MCF 10A (cell line): ENCODE measurements around the gene LTBP2. TPM values are rescaled to one million over a fixed set of nuclear protein-coding genes. Genes with fewer than 3 reads are reported as not detected.

ENCODE experiments used
- BruUV-seq: library from RNA; stranded (reverse); fragments of 400-500 nt; replicated peaks from 2 replicates; lab custom pipeline; 2021; lab: Mats Ljungman, UMichigan
- CTCF ChIA-PET: fragments of 300-600 bp; sonication (Branson Sonifier 250); formaldehyde crosslinking; extraction: SDS; loops from one replicate; lab custom pipeline; 2021; ENCODE audit warnings: antibody characterized with exemption, inconsistent platforms; lab: Yijun Ruan, JAX
- POLR2A ChIA-PET: fragments of 300-600, 350-650 bp; sonication (Branson Sonifier 250); formaldehyde crosslinking; extraction: SDS; loops from one replicate; lab custom pipeline; 2020; ENCODE audit warnings: antibody characterized with exemption, inconsistent platforms; lab: Yijun Ruan, JAX
- DNase-seq: peaks from one replicate; pipeline ENCODE4 v3.0.0-alpha.2; 2018; ENCODE audit not compliant: unreplicated experiment
- H3K27ac Mint-ChIP-seq: one replicate; pipeline ENCODE4 v1.8.0; 2022; ENCODE audit warnings: mild to moderate bottlenecking, low read depth, mixed read lengths; ENCODE audit not compliant: unreplicated experiment
- H3K27me3 Mint-ChIP-seq: one replicate; pipeline ENCODE4 v1.8.0; 2022; ENCODE audit warnings: mixed read lengths; ENCODE audit not compliant: insufficient read depth, unreplicated experiment
- H3K36me3 Mint-ChIP-seq: one replicate; pipeline ENCODE4 v1.8.0; 2022; ENCODE audit warnings: mild to moderate bottlenecking, moderate library complexity, mixed read lengths; ENCODE audit not compliant: insufficient read depth, unreplicated experiment
- H3K4me1 Mint-ChIP-seq: one replicate; pipeline ENCODE4 v1.8.0; 2022; ENCODE audit warnings: mixed read lengths; ENCODE audit not compliant: insufficient read depth, unreplicated experiment
- H3K4me3 Mint-ChIP-seq: one replicate; pipeline ENCODE4 v1.8.0; 2022; ENCODE audit warnings: mild to moderate bottlenecking, moderate library complexity, mixed read lengths; ENCODE audit not compliant: unreplicated experiment
- H3K9me3 Mint-ChIP-seq: one replicate; pipeline ENCODE4 v1.8.0; 2022; ENCODE audit warnings: mixed read lengths; ENCODE audit not compliant: unreplicated experiment
- intact Hi-C: fragments of 100-400 bp; cut with micrococcal nuclease; formaldehyde crosslinking; loops from 2 replicates; pipeline ENCODE4 v1.14.1; 2022
- total RNA-seq: library from RNA; stranded (reverse); gene quantifications from 2 replicates; pipeline ENCODE4 v1.2.3, GENCODE V29; 2022
- TF ChIP-seq, protein P1 (sequence below): fragments of 200-600 bp; IDR thresholded peaks from one replicate; pipeline ENCODE4 v1.8.0; 2022; ENCODE audit warnings: antibody characterized with exemption, mild to moderate bottlenecking; ENCODE audit not compliant: unreplicated experiment

Gene LTBP2
- total RNA-seq, 1 experiment from 2014 or later = 16.8 TPM

DNA sequence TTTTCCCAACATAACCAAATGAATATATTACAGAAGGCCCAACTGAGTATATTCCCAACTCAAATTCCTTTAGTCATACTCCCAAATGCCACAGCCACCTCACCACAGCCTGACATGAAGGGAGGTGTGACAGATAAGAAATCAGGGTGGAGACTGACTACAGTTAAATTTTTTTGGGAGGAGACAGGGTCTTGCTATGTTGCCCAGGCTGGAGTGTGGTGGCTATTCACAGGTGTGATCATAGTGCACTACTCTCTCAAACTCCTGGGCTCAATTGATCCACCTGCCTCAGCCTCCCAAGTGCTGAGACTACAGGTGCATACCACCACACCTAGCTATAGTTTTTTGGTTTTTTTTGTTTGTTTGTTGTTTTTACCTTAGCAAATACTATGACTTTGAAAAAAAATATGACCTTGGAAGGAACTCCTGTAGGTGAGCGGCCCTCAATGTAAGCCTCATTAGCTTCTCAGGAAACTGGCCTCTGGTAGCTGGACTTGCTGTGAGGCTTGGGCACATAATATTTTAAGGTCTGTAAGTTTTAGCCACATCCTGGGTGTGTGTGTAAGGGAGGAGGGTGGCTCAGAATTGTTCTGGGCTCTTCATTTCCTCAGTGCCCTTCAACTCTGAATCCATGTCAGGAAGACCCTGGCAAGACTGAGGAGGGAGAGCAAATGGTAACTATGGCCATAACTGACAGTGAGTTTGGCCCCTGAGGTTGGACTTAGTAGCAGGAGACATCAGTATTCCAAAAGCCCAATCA, 39.1 kb upstream of the LTBP2 start:
- H3K4me1 Mint-ChIP-seq = peaks cover 39% of the 10 kb centered on the region
- intact Hi-C loops = no loop called here
- H3K27me3 Mint-ChIP-seq = no peaks in the 10 kb centered on the region
- no peak for DNase-seq
- H3K27ac Mint-ChIP-seq = no peak overlapping the region
- BruUV-seq = no TSS peak
- ChIA-PET CTCF (interaction anchor here (0.6 to 1.5 kb wide), 3 partner anchors 35 to 201 kb away, joined by 3 to 4 read pairs (median 3); no protein-coding TSS in a partner anchor), POLR2A (interaction anchor here (1.6 kb wide), 1 partner anchor 62 kb away, joined by 4 read pairs; the partner anchor contains the start of genes AREL1 and FCF1)
- H3K9me3 Mint-ChIP-seq = no peaks in the 10 kb centered on the region
- H3K4me3 Mint-ChIP-seq = no peak overlapping the region
- H3K36me3 Mint-ChIP-seq = peaks cover 11% of the 10 kb centered on the region
- TF ChIP-seq, protein P1, sequence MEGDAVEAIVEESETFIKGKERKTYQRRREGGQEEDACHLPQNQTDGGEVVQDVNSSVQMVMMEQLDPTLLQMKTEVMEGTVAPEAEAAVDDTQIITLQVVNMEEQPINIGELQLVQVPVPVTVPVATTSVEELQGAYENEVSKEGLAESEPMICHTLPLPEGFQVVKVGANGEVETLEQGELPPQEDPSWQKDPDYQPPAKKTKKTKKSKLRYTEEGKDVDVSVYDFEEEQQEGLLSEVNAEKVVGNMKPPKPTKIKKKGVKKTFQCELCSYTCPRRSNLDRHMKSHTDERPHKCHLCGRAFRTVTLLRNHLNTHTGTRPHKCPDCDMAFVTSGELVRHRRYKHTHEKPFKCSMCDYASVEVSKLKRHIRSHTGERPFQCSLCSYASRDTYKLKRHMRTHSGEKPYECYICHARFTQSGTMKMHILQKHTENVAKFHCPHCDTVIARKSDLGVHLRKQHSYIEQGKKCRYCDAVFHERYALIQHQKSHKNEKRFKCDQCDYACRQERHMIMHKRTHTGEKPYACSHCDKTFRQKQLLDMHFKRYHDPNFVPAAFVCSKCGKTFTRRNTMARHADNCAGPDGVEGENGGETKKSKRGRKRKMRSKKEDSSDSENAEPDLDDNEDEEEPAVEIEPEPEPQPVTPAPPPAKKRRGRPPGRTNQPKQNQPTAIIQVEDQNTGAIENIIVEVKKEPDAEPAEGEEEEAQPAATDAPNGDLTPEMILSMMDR = no peak

DNA sequence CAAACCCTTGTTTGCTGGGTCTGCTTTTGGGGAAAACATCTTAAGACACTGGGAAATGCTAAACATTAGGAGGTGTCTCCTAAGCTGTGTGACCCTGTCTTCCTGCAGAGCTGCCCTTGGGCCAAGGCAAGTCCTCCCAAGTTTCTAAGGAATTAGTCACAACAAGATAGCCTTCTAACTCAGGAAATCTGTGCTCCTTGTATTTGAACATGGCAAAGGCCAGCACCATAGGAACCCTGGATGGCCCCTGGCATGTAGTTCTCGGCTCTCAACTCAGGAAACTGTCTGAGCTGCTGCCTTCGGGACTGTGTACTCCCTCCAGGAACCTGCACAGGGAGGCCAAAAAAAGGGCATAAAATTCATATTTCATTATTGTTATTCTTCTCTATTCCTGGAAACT, 37.6 kb upstream of the LTBP2 start:
- ChIA-PET POLR2A (interaction anchor here (0.7 to 1.5 kb wide), 3 partner anchors 15 to 209 kb away, joined by 3 to 6 read pairs (median 3); no protein-coding TSS in a partner anchor), CTCF (interaction anchor here (1.5 kb wide), 1 partner anchor 41 kb away, joined by 9 read pairs; no protein-coding TSS in a partner anchor)
- Mint-ChIP-seq H3K27me3 (no peaks in the 10 kb centered on the region), H3K4me3 (no peak overlapping the region), H3K36me3 (peaks cover 18% of the 10 kb centered on the region), H3K9me3 (no peaks in the 10 kb centered on the region), H3K4me1 (peaks cover 26% of the 10 kb centered on the region), H3K27ac (no peak overlapping the region)
- intact Hi-C loops = no loop called here
- BruUV-seq = no TSS peak
- TF ChIP-seq, protein P1 = no peak
- peak; percentile 34 for DNase-seq

DNA sequence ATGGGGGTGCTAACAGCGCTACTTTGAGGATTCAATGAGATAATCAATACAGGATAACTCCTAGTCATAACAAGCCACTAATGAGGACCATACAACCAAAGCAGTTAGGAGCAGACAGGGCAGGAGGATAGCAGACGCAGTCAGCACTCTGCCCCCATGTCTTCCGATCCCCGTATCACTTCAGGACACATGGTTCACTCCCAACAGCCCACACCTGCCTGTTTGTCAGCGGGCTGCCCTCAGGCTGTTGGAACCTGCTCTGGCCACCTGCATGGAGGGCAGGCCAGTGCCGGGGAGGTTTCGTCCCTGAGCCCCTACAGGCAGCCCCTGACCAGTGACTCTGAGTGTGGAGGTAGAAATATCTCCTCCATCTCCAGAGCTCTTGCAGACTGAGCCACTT, 37.1 kb upstream of the LTBP2 start:
- no peaks in the 10 kb centered on the region for H3K27me3 Mint-ChIP-seq
- H3K9me3 Mint-ChIP-seq = no peaks in the 10 kb centered on the region
- TF ChIP-seq, protein P1 = no peak
- ChIA-PET POLR2A (interaction anchor here (1.3 to 1.5 kb wide), 3 partner anchors 10 to 31 kb away, joined by 3 to 6 read pairs (median 6); no protein-coding TSS in a partner anchor), CTCF (interaction anchor here (0.8 to 1.5 kb wide), 3 partner anchors 33 to 76 kb away, joined by 5 to 9 read pairs (median 6); no protein-coding TSS in a partner anchor)
- H3K36me3 Mint-ChIP-seq = peaks cover 18% of the 10 kb centered on the region
- DNase-seq = no peak
- no TSS peak for BruUV-seq
- H3K4me3 Mint-ChIP-seq = no peak overlapping the region
- no peak overlapping the region for H3K27ac Mint-ChIP-seq
- H3K4me1 Mint-ChIP-seq = peaks cover 26% of the 10 kb centered on the region
- intact Hi-C loops = no loop called here

DNA sequence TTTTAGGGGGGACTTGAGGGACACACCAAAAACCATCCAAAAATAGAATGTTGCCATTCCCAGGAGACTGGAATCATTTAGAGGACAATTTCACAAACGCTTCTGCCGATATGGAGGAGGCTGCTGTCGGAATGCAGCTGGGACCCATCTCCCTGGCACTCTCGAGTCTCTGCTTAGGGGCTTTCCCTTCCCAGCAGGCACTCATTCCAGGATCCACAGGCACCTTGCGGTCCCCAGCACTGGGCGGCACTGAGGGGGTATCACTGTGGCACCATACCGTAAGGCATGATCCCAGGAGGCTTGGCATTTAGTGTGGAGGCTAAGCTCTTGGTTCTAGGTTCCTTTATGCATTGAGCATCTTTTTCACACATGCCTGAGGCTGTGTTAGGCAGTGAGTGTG, 36.6 kb upstream of the LTBP2 start:
- Mint-ChIP-seq H3K4me3 (no peak overlapping the region), H3K36me3 (peaks cover 18% of the 10 kb centered on the region), H3K9me3 (no peaks in the 10 kb centered on the region), H3K27me3 (no peaks in the 10 kb centered on the region), H3K4me1 (peaks cover 26% of the 10 kb centered on the region), H3K27ac (no peak overlapping the region)
- no TSS peak for BruUV-seq
- DNase-seq = no peak
- intact Hi-C loops = no loop called here
- POLR2A ChIA-PET = interaction anchor here (0.9 to 1.5 kb wide), 2 partner anchors 9 to 32 kb away, joined by 3 to 6 read pairs; no protein-coding TSS in a partner anchor
- TF ChIP-seq, protein P1 = no peak
- CTCF ChIA-PET = interaction anchor here (0.8 to 1.0 kb wide), 2 partner anchors 33 to 76 kb away, joined by 5 to 6 read pairs; no protein-coding TSS in a partner anchor
